MG63 (cell line): Measurements from ENCODE around the gene MAPT. TPM values are rescaled to one million over a fixed set of nuclear protein-coding genes. Genes with fewer than 3 reads are reported as not detected.

Experiments used
- DNase-seq: peaks from one replicate; pipeline ENCODE4 v3.0.0-alpha.2; 2020
- H3K27me3 ChIP-seq: fragments of 250-450 bp; sonication (Bioruptor Pico); 2 replicates; pipeline ENCODE4 v1.5.1; 2020; ENCODE audit warnings: mild to moderate bottlenecking, moderate library complexity
- H3K36me3 ChIP-seq: fragments of 250-450 bp; sonication (Bioruptor Pico); 2 replicates; pipeline ENCODE4 v1.5.1; 2020; ENCODE audit warnings: mild to moderate bottlenecking, moderate library complexity
- H3K4me3 ChIP-seq: fragments of 250-450 bp; sonication (Bioruptor Pico); 2 replicates; pipeline ENCODE4 v1.5.1; 2020; ENCODE audit warnings: mild to moderate bottlenecking, moderate library complexity
- H3K9me3 ChIP-seq: fragments of 250-450 bp; sonication (Bioruptor Pico); 2 replicates; pipeline ENCODE4 v1.5.1; 2020; ENCODE audit warnings: mild to moderate bottlenecking, moderate library complexity
- total RNA-seq: library from RNA; depleted of rRNA; stranded (reverse); fragments of >200 nt; shearing (Covaris generic); gene quantifications from 2 replicates; pipeline ENCODE4 v1.2.3, GENCODE V29; 2014; ENCODE audit warnings: low replicate concordance

The MAPT gene
- total RNA-seq, 1 experiment from 2014 or later, result 0.43 TPM

GRCh38 chr17:45977976-45978626, 83.7 kb downstream of the MAPT start:
- H3K36me3 ChIP-seq, result no peaks in the 10 kb centered on the region
- H3K4me3 ChIP-seq, result no peak overlapping the region
- no peaks in the 10 kb centered on the region for H3K27me3 ChIP-seq
- H3K9me3 ChIP-seq, result no peaks in the 10 kb centered on the region
- DNase-seq, result no peak

GRCh38 chr17:45979137-45979536, 84.8 kb downstream of the MAPT start:
- Histone ChIP-seq H3K27me3 (no peaks in the 10 kb centered on the region), H3K36me3 (no peaks in the 10 kb centered on the region), H3K9me3 (no peaks in the 10 kb centered on the region), H3K4me3 (no peak overlapping the region)
- no peak for DNase-seq

- Histone ChIP-seq H3K4me3 (no peak overlapping the region), H3K9me3 (no peaks in the 10 kb centered on the region), H3K36me3 (no peaks in the 10 kb centered on the region), H3K27me3 (no peaks in the 10 kb centered on the region)
- DNase-seq, result no peak
Measured at GRCh38 chr17:45980855-45981254, 86.5 kb downstream of the MAPT start.

GRCh38 chr17:45981306-45981705, 87.0 kb downstream of the MAPT start:
- DNase-seq, result no peak
- H3K27me3 ChIP-seq, result no peaks in the 10 kb centered on the region
- H3K9me3 ChIP-seq, result no peaks in the 10 kb centered on the region
- H3K36me3 ChIP-seq, result no peaks in the 10 kb centered on the region
- no peak overlapping the region for H3K4me3 ChIP-seq

- DNase-seq, result no peak
- no peaks in the 10 kb centered on the region for H3K27me3 ChIP-seq
- H3K9me3 ChIP-seq, result no peaks in the 10 kb centered on the region
- H3K36me3 ChIP-seq, result no peaks in the 10 kb centered on the region
- H3K4me3 ChIP-seq, result no peak overlapping the region
Measured at GRCh38 chr17:45982791-45983613, 88.6 kb downstream of the MAPT start.

GRCh38 chr17:45983614-45984310, 89.4 kb downstream of the MAPT start:
- DNase-seq, result no peak
- H3K4me3 ChIP-seq, result no peak overlapping the region
- H3K9me3 ChIP-seq, result no peaks in the 10 kb centered on the region
- H3K36me3 ChIP-seq, result no peaks in the 10 kb centered on the region
- H3K27me3 ChIP-seq, result no peaks in the 10 kb centered on the region

GRCh38 chr17:45984368-45984767, 90.0 kb downstream of the MAPT start:
- Histone ChIP-seq H3K27me3 (no peaks in the 10 kb centered on the region), H3K9me3 (no peaks in the 10 kb centered on the region), H3K4me3 (no peak overlapping the region), H3K36me3 (no peaks in the 10 kb centered on the region)
- no peak for DNase-seq

- no peaks in the 10 kb centered on the region for H3K27me3 ChIP-seq
- no peak overlapping the region for H3K4me3 ChIP-seq
- peaks cover 2% of the 10 kb centered on the region; the same call in 1 of the 2 replicates for H3K9me3 ChIP-seq
- H3K36me3 ChIP-seq, result no peaks in the 10 kb centered on the region
- no peak for DNase-seq
Measured at GRCh38 chr17:45985447-45985846, 91.1 kb downstream of the MAPT start.

GRCh38 chr17:45986056-45986455, 91.7 kb downstream of the MAPT start:
- DNase-seq, result no peak
- H3K27me3 ChIP-seq, result no peaks in the 10 kb centered on the region
- peaks cover 2% of the 10 kb centered on the region; the same call in 1 of the 2 replicates for H3K9me3 ChIP-seq
- H3K4me3 ChIP-seq, result no peak overlapping the region
- no peaks in the 10 kb centered on the region for H3K36me3 ChIP-seq

- Histone ChIP-seq H3K9me3 (peaks cover 2% of the 10 kb centered on the region; the same call in 1 of the 2 replicates), H3K36me3 (no peaks in the 10 kb centered on the region), H3K4me3 (no peak overlapping the region), H3K27me3 (no peaks in the 10 kb centered on the region)
- DNase-seq, result no peak
Measured at GRCh38 chr17:45987706-45988105, 93.4 kb downstream of the MAPT start.

GRCh38 chr17:45989759-45990158, 95.4 kb downstream of the MAPT start:
- Histone ChIP-seq H3K9me3 (peaks cover 2% of the 10 kb centered on the region; the same call in 1 of the 2 replicates), H3K27me3 (no peaks in the 10 kb centered on the region), H3K4me3 (no peak overlapping the region), H3K36me3 (no peaks in the 10 kb centered on the region)
- DNase-seq, result no peak

- no peaks in the 10 kb centered on the region for H3K27me3 ChIP-seq
- H3K36me3 ChIP-seq, result no peaks in the 10 kb centered on the region
- no peak for DNase-seq
- H3K9me3 ChIP-seq, result peaks cover 2% of the 10 kb centered on the region; the same call in 1 of the 2 replicates
- no peak overlapping the region for H3K4me3 ChIP-seq
Measured at GRCh38 chr17:45990886-45991285, 96.5 kb downstream of the MAPT start.

GRCh38 chr17:45991341-45991740, 97.0 kb downstream of the MAPT start:
- peaks cover 2% of the 10 kb centered on the region; the same call in 1 of the 2 replicates for H3K9me3 ChIP-seq
- no peak overlapping the region for H3K4me3 ChIP-seq

GRCh38 chr17:45992175-45992574, 97.8 kb downstream of the MAPT start:
- DNase-seq, result no peak
- H3K36me3 ChIP-seq, result no peaks in the 10 kb centered on the region
- H3K9me3 ChIP-seq, result peaks cover 2% of the 10 kb centered on the region; the same call in 1 of the 2 replicates
- no peaks in the 10 kb centered on the region for H3K27me3 ChIP-seq
- H3K4me3 ChIP-seq, result no peak overlapping the region

More at GRCh38 chr17:45991341-45991740, 97.0 kb downstream of the MAPT start:
- no peaks in the 10 kb centered on the region for H3K36me3 ChIP-seq
- no peaks in the 10 kb centered on the region for H3K27me3 ChIP-seq
- no peak for DNase-seq

GRCh38 chr17:45992904-45993303, 98.5 kb downstream of the MAPT start:
- no peaks in the 10 kb centered on the region for H3K36me3 ChIP-seq
- H3K9me3 ChIP-seq, result peaks cover 2% of the 10 kb centered on the region; the same call in 1 of the 2 replicates
- H3K27me3 ChIP-seq, result no peaks in the 10 kb centered on the region
- no peak for DNase-seq
- H3K4me3 ChIP-seq, result no peak overlapping the region

- Histone ChIP-seq H3K27me3 (no peaks in the 10 kb centered on the region), H3K36me3 (no peaks in the 10 kb centered on the region), H3K9me3 (peaks cover 2% of the 10 kb centered on the region; the same call in 1 of the 2 replicates), H3K4me3 (no peak overlapping the region)
- DNase-seq, result no peak
Measured at GRCh38 chr17:45993962-45994627, 99.7 kb downstream of the MAPT start.

- Histone ChIP-seq H3K9me3 (no peaks in the 10 kb centered on the region), H3K36me3 (no peaks in the 10 kb centered on the region), H3K4me3 (no peak overlapping the region), H3K27me3 (no peaks in the 10 kb centered on the region)
- DNase-seq, result no peak
Measured at GRCh38 chr17:45994987-45995386, 100.6 kb downstream of the MAPT start.
